ENCODE measurements around the gene TEX29. TPM values are rescaled to one million over a fixed set of nuclear protein-coding genes. Genes with fewer than 3 reads are reported as not detected.
A peak's percentile ranks its signal among the peaks of the same experiment; 100 is the strongest.

The TEX29 gene
- total and polyA plus RNA-seq, 2 of the 4 experiments (the other 2 are of a cell fraction): 0.46 TPM; not detected in 1

DNA sequence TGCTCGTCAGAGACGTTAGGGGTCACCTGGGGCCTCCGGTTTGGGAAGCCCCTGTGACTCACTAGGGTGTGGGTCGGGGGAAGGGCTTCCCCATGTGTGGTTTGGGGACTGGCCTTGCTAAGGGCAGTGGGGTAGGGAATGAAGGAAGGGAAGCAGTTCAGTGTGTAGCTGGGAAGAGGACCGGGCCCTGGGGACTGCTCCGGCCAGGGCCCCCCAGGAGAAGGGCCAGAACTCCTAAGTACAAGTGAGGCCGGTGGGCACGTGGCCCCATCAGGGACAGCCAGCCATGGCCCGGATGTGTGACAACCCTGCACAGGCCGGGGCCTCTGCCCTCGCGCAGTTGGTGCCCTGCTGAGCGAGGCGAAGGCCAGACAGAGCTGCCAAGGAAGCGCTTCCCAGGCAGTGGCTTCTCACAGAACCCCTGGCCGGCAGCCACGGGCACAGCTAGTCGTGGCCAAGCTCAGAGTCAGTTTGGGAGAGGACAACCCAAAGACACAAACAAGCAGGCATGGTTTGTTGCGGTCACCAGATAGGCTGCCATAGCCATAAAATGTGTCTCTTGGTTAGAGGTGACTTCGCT is 25.7 kb downstream of the TEX29 start:
- peak overlapping the region; percentile 12; the same call in 1 of the 2 replicates for H2AK5ac ChIP-seq (ENCODE audit: low read depth, low read length)
- no peak overlapping the region for H3K56ac ChIP-seq (ENCODE audit: extremely low read depth, insufficient read depth, low read length)
- no peak overlapping the region for H2BK5ac ChIP-seq (ENCODE audit: low read depth, low read length, poor library complexity, severe bottlenecking)
- no peak overlapping the region for H2BK20ac ChIP-seq (ENCODE audit: low read depth, low read length)
- no peak overlapping the region for H2BK15ac ChIP-seq (ENCODE audit: low read depth, low read length)
- dilution Hi-C loops (cut with HindIII; ENCODE audit: low sequenced_read_pairs, unreplicated experiment): no loop called here
- ATAC-seq (ENCODE audit: low read depth) (no peak), DNase-seq (no peak)
- H3K27me3 ChIP-seq (ENCODE audit: control insufficient read depth, insufficient read depth, low read length): no peaks in the 10 kb centered on the region
- intact Hi-C loops (cut with micrococcal nuclease): no loop called here
- no peaks in the 10 kb centered on the region for H4K20me1 ChIP-seq (ENCODE audit: insufficient read depth, low read length)
- H3K36me3 ChIP-seq (ENCODE audit: control insufficient read depth, insufficient read depth, low read length): no peaks in the 10 kb centered on the region
- H4K8ac ChIP-seq (ENCODE audit: low read depth in 2 of 2, low read length in 2 of 2): no peak overlapping the region
- no peaks in the 10 kb centered on the region for H3K9me3 ChIP-seq (ENCODE audit: control insufficient read depth, insufficient read depth, low read length)
- ChIA-PET POLR2A (ENCODE audit: unreplicated experiment) (no interaction called here), CTCF (interaction anchor here (0.6 kb wide), 1 partner anchor 487 kb away, joined by 3 read pairs; no protein-coding TSS in a partner anchor)
- BruUV-seq (replicated peaks): no TSS peak
- no peak overlapping the region for H4K91ac ChIP-seq (ENCODE audit: insufficient read depth, low read depth, low read length)
- no peak overlapping the region for H3K14ac ChIP-seq (replicated peaks; ENCODE audit: low read depth, low read length)
- H3K9me1 ChIP-seq (ENCODE audit: insufficient read depth, low read length): no peaks in the 10 kb centered on the region
- H3K27ac ChIP-seq (ENCODE audit: insufficient read depth, low read length): no peak overlapping the region
- H3K9ac ChIP-seq (ENCODE audit: low read depth, low read length): no peak overlapping the region
- H2AFZ ChIP-seq (replicated peaks; ENCODE audit: low read length, poor library complexity): peak overlapping the region; percentile 49
- no peak overlapping the region for H2BK120ac ChIP-seq (ENCODE audit: low read depth, low read length)
- H3K4me2 ChIP-seq (ENCODE audit: low read depth, low read length): no peak overlapping the region
- H3K18ac ChIP-seq (ENCODE audit: low read depth, low read length): no peak overlapping the region
- no peaks in the 10 kb centered on the region for H3K79me1 ChIP-seq (ENCODE audit: low read depth in 1 of 2, low read length in 2 of 2)
- 80% methylated on average over 2 of the region's 20 CpGs; no CpG with 5 or more reads in 1 of the 2 experiments for WGBS, 2 experiments (ENCODE audit: extremely low coverage in 2 of 2, insufficient read length in 1 of 2)
- TF ChIP-seq RFX5 (IDR thresholded peaks at IDR 0.05; ENCODE audit: low read depth, low read length): no peak
- no peak for TF ChIP-seq CHD1 (IDR thresholded peaks at IDR 0.05; ENCODE audit: low read depth, low read length)
- TF ChIP-seq, protein P1, sequence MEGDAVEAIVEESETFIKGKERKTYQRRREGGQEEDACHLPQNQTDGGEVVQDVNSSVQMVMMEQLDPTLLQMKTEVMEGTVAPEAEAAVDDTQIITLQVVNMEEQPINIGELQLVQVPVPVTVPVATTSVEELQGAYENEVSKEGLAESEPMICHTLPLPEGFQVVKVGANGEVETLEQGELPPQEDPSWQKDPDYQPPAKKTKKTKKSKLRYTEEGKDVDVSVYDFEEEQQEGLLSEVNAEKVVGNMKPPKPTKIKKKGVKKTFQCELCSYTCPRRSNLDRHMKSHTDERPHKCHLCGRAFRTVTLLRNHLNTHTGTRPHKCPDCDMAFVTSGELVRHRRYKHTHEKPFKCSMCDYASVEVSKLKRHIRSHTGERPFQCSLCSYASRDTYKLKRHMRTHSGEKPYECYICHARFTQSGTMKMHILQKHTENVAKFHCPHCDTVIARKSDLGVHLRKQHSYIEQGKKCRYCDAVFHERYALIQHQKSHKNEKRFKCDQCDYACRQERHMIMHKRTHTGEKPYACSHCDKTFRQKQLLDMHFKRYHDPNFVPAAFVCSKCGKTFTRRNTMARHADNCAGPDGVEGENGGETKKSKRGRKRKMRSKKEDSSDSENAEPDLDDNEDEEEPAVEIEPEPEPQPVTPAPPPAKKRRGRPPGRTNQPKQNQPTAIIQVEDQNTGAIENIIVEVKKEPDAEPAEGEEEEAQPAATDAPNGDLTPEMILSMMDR (conservative IDR thresholded peaks at IDR 0.05; ENCODE audit: low read depth, low read length): no peak
- TF ChIP-seq SMC3 (IDR thresholded peaks at IDR 0.05; ENCODE audit: low read depth, low read length): no peak
- no peak for TF ChIP-seq NFE2L2 (IDR thresholded peaks at IDR 0.05; ENCODE audit: low read depth, low read length)
- no peak overlapping the region for H4K5ac ChIP-seq (ENCODE audit: low read depth, low read length)
- H3K4me3 ChIP-seq (ENCODE audit: insufficient read depth, low read depth, low read length): no peak overlapping the region
- H3K4ac ChIP-seq (ENCODE audit: low read depth, low read length): no peak overlapping the region
- no peak overlapping the region for H3K23ac ChIP-seq (ENCODE audit: low read depth, low read length)
- peak overlapping the region; percentile 24 for H2AK9ac ChIP-seq (replicated peaks; ENCODE audit: low read depth, low read length, poor library complexity)
- in situ Hi-C loops (cut with MboI; ENCODE audit: low sequenced_read_pairs): no loop called here
- peaks cover 8% of the 10 kb centered on the region for H3K4me1 ChIP-seq (ENCODE audit: control insufficient read depth, insufficient read depth, low read length)

All from IMR-90 (cell line).